AG04449 (cell line): ENCODE measurements around the gene LAPTM5.

ENCODE experiments used
- CTCF ChIA-PET: fragments of 350-600 bp; formaldehyde crosslinking; extraction: SDS; loops from one replicate; lab custom pipeline; 2021; ENCODE audit warnings: antibody characterized with exemption; lab: Yijun Ruan, JAX
- POLR2A ChIA-PET: fragments of 400-600, 350-600 bp; formaldehyde crosslinking; extraction: SDS; loops from one replicate; lab custom pipeline; 2020; ENCODE audit warnings: antibody characterized with exemption, inconsistent platforms; lab: Yijun Ruan, JAX
- DNase-seq: peaks from one replicate; pipeline ENCODE4 v3.0.0-alpha.2; 2010; ENCODE audit warnings: low read depth, low spot score
- H3K4me3 ChIP-seq: 2 replicates; pipeline ENCODE4 v1.5.1; 2011; ENCODE audit warnings: low read depth, mild to moderate bottlenecking, control low read depth, low read length
- TF ChIP-seq, protein P1 (sequence below): IDR thresholded peaks from one replicate; pipeline ENCODE4 v1.5.1; 2011; ENCODE audit warnings: mild to moderate bottlenecking, moderate library complexity, low read length, control low read depth, inconsistent platforms; ENCODE audit not compliant: insufficient read depth; ENCODE audit errors: missing control alignments

The LAPTM5 gene

DNA sequence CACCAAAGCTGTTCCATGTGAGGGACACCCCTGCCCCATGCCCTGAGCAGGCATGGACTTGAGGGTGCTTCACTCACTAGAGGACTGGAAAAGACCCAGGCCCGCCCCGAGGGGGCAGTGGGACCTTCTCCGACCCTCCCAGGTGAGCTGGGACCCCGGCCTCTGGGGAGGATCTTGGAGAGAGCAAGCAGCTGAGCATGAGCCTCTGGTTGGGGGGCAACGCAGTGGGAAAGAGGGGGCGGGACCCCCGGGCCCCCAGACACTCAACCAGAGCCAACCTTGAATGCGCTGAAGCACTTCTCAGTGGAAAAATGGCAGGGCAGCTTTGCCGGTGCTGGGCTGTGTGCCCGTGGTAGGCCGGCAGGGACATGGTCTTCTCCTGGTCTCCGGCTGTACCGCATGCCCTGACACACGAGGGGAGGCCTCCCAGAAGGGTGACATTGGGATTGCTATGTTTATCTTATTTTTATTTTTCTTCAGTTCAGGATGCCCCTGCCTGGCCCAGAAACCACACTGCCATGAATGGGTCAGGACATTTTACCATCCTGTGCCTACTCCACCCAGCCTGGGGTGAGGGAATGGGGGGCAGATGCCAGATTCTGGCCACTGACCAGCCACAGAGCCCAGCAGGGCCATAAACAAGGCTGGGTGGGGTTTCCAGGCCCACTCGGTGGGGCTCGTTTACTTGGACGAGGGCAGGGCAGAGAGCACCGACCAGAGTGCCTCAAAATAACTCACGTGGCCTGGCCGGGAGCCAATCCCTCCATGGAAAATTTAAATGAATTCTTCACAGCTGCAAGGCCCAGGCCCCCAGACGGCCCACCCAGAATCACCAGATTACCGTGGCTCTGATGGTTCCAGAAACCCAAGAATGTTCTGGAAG is 17.2 kb upstream of the LAPTM5 start:
- TF ChIP-seq, protein P1, sequence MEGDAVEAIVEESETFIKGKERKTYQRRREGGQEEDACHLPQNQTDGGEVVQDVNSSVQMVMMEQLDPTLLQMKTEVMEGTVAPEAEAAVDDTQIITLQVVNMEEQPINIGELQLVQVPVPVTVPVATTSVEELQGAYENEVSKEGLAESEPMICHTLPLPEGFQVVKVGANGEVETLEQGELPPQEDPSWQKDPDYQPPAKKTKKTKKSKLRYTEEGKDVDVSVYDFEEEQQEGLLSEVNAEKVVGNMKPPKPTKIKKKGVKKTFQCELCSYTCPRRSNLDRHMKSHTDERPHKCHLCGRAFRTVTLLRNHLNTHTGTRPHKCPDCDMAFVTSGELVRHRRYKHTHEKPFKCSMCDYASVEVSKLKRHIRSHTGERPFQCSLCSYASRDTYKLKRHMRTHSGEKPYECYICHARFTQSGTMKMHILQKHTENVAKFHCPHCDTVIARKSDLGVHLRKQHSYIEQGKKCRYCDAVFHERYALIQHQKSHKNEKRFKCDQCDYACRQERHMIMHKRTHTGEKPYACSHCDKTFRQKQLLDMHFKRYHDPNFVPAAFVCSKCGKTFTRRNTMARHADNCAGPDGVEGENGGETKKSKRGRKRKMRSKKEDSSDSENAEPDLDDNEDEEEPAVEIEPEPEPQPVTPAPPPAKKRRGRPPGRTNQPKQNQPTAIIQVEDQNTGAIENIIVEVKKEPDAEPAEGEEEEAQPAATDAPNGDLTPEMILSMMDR, result no peak
- ChIA-PET POLR2A (no interaction called here), CTCF (interaction anchor here (1.2 to 18.3 kb wide), 6 partner anchors 8 to 139 kb away, joined by 3 to 943 read pairs (median 18); partner anchors contain the start of gene MATN1)

DNA sequence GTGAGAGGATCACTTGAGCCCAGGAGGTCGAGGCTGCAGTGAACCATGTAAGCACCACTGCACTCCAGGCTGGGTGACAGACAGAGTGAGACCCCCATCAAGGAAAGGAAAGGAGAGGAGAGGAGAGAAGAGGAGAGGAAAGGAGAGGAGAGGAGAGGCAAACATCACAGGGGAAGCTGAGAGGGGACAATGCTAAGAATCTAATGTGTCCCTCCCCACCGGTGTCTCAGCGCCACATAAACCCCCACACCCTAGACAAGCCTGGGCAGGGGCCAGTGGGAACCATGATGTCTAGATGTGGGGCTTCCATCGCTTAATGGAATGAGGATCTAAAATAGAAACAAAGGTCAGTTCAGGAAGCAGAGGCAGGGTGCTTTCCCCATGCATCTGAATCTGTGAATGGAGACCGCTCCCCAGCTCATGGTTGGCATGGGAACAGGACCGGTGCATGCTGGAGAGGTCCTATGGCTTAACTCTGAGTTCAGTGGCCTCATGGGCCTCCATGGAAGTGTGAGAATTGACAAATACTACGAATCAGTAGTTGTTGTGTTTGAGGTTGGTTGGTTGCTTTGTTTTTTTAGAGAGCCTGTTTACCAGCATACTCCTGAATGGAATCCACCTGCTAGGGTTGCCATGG is 16.3 kb upstream of the LAPTM5 start:
- CTCF ChIA-PET, result interaction anchor here (1.2 to 18.3 kb wide), 6 partner anchors 9 to 140 kb away, joined by 3 to 943 read pairs (median 18); partner anchors contain the start of gene MATN1
- POLR2A ChIA-PET, result no interaction called here
- no peak overlapping the region for H3K4me3 ChIP-seq
- TF ChIP-seq, protein P1, result no peak
- DNase-seq, result no peak

More for the DNA sequence above, 17.2 kb upstream of the LAPTM5 start:
- H3K4me3 ChIP-seq, result no peak overlapping the region
- no peak for DNase-seq

DNA sequence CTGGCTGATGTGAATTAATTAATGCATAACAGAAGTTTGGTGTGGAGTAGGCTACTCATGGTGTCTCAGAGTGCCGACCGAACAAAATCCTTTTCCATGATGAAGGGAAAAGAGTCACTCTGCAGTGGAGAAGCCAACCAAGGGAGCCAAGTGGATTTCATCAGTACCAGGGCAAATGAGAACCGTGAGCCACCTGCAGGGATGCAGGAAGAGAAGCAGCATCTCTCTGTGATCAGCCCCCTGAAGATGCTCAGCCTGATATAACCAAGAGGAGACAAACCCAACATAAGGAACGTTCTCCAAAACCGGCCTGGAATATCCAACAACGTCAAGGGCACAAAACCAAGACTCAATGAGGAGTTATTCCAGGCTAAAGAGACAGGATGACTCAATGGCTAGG is 13.4 kb upstream of the LAPTM5 start:
- DNase-seq, result no peak
- ChIA-PET CTCF (interaction anchor here (1.0 to 18.3 kb wide), 6 partner anchors 7 to 140 kb away, joined by 4 to 943 read pairs (median 18); partner anchors contain the start of gene MATN1), POLR2A (no interaction called here)

DNA sequence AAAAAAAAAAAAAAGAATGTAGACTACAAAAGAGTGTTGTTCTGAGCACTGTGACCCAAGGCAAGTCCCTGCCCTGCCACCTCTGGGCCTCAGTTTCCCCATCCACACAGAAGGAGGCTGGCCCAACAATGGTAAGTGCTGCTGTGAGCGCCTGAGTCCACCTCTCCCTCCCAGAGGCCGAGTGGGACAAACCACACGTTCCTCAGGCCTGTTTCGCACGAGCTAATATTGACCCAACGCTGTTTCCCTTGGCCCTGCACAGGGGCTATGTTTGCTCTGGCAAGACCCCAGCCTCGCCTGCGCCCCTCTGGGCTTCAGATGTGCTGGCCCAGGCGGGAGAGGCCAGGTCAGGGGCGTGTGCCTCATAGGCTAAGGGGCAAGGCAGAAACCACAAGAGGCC is 12.6 kb upstream of the LAPTM5 start:
- no peak for DNase-seq
- H3K4me3 ChIP-seq, result no peak overlapping the region
- CTCF ChIA-PET, result interaction anchor here (0.7 to 11.7 kb wide), 4 partner anchors 8 to 428 kb away, joined by 3 to 221 read pairs (median 4); no protein-coding TSS in a partner anchor
- TF ChIP-seq, protein P1, result no peak
- POLR2A ChIA-PET, result interaction anchor here (0.7 kb wide), 1 partner anchor 26 kb away, joined by 3 read pairs; no protein-coding TSS in a partner anchor

More for the DNA sequence above, 13.4 kb upstream of the LAPTM5 start:
- H3K4me3 ChIP-seq, result no peak overlapping the region
- TF ChIP-seq, protein P1, result no peak

DNA sequence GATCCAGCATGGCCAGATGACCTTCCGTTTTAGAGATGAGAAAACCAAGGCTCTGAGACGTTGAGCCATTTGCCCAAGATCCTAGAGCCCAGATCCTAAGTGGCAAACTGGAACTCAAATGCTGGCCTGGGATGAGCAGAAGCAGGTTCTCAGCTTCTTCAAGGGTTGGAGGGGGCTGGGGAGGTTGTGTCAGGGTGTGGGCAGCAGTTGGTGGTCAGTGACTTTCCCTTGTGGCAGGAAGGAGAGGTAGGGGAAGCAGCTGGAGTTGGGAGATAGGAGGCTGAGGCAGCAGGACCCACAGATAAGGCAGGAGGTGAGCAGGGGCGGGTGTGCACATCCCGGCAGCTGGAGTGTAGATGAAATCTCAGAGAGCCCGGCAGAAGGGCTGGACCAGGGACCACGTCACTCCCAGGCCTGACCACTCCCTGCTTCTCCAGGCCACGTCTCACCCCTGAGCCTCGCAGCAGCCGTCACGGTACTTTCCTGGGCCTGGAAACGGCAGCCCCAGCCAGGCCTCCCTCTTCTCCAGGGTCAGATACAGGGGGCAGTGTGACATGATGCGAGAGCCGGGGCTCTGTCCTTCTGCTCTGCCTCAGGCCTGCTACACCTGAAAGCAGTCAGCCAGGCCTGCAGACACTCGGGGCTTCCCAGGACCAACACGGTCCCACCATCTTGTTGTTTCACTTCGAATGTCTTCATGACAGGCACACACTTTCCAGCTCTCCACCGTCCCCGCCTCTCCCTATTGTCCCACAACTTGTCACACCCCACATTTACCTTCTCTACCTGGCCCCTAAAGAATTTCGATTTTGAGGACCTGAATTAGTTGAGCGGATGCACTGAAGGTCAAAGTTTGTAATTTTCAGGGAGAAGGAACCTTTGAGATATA is 11.5 kb upstream of the LAPTM5 start:
- H3K4me3 ChIP-seq, result no peak overlapping the region
- ChIA-PET POLR2A (interaction anchor here (0.7 kb wide), 1 partner anchor 25 kb away, joined by 3 read pairs; no protein-coding TSS in a partner anchor), CTCF (interaction anchor here (1.0 to 11.7 kb wide), 5 partner anchors 9 to 49 kb away, joined by 3 to 221 read pairs (median 3); partner anchors contain the start of gene MATN1)
- TF ChIP-seq, protein P1, result no peak
- no peak for DNase-seq
